H9 (cell line): ENCODE data around the gene DLG1. TPM values are rescaled to one million over a fixed set of nuclear protein-coding genes. Genes with fewer than 3 reads are reported as not detected.
A peak's percentile ranks its signal among the peaks of the same experiment; 100 is the strongest.

ENCODE experiments used
- DNase-seq: peaks from one replicate; pipeline ENCODE4 v3.0.0-alpha.2; 2017
- H2AFZ ChIP-seq: one replicate; pipeline ENCODE4 v1.6.1; 2013; ENCODE audit warnings: mild to moderate bottlenecking, low read length, control low read depth, moderate library complexity
- H2AK5ac ChIP-seq: 2 replicates; pipeline ENCODE4 v1.6.1; 2013; ENCODE audit warnings: low read length, control low read depth, mixed read lengths; ENCODE audit not compliant: insufficient read length
- H2BK120ac ChIP-seq: one replicate; pipeline ENCODE4 v1.6.1; 2013; ENCODE audit warnings: low read depth, mild to moderate bottlenecking, low read length, control low read depth, inconsistent platforms; ENCODE audit not compliant: poor library complexity, severe bottlenecking
- H2BK12ac ChIP-seq: 2 replicates; pipeline ENCODE4 v1.6.1; 2013; ENCODE audit warnings: low read length, control low read depth, mixed read lengths, low read depth; ENCODE audit not compliant: insufficient read length
- H2BK15ac ChIP-seq: 2 replicates; pipeline ENCODE4 v1.6.1; 2013; ENCODE audit warnings: low read depth, low read length, control low read depth
- H2BK20ac ChIP-seq: one replicate; pipeline ENCODE4 v1.6.1; 2013; ENCODE audit warnings: low read depth, mild to moderate bottlenecking, low read length, control low read depth, inconsistent platforms; ENCODE audit not compliant: poor library complexity, severe bottlenecking
- H2BK5ac ChIP-seq: 2 replicates; pipeline ENCODE4 v1.6.1; 2013; ENCODE audit warnings: low read length, control low read depth, mixed read lengths; ENCODE audit not compliant: insufficient read length
- H3K14ac ChIP-seq: 2 replicates; pipeline ENCODE4 v1.6.1; 2013; ENCODE audit warnings: low read length, control low read depth; ENCODE audit not compliant: insufficient read depth
- H3K18ac ChIP-seq: 2 replicates; pipeline ENCODE4 v1.6.1; 2013; ENCODE audit warnings: low read depth, mild to moderate bottlenecking, mixed read lengths, low read length, control low read depth; ENCODE audit not compliant: insufficient read length
- H3K23ac ChIP-seq: 2 replicates; pipeline ENCODE4 v1.6.1; 2013; ENCODE audit warnings: low read length, control low read depth, mixed read lengths, low read depth; ENCODE audit not compliant: insufficient read length
- H3K23me2 ChIP-seq: 2 replicates; pipeline ENCODE4 v1.6.1; 2013; ENCODE audit warnings: low read depth, mild to moderate bottlenecking, mixed read lengths, low read length, control low read depth; ENCODE audit not compliant: insufficient read length, poor library complexity, severe bottlenecking
- H3K27ac ChIP-seq: 2 replicates; pipeline ENCODE4 v1.5.1; 2013; ENCODE audit warnings: low read length, control low read depth, mixed read lengths, low read depth; ENCODE audit not compliant: insufficient read length
- H3K27me3 ChIP-seq: 2 replicates; pipeline ENCODE4 v1.6.1; 2013; ENCODE audit warnings: low read length, control low read depth, inconsistent platforms; ENCODE audit not compliant: insufficient read depth
- H3K4ac ChIP-seq: 2 replicates; pipeline ENCODE4 v1.6.1; 2013; ENCODE audit warnings: low read depth, mild to moderate bottlenecking, control low read depth, inconsistent platforms, low read length, moderate library complexity
- H3K4me1 ChIP-seq: 2 replicates; pipeline ENCODE4 v1.6.1; 2013; ENCODE audit warnings: low read length, control low read depth, inconsistent platforms; ENCODE audit not compliant: insufficient read depth
- H3K4me2 ChIP-seq: 2 replicates; pipeline ENCODE4 v1.6.1; 2013; ENCODE audit warnings: low read length, control low read depth, mixed read lengths; ENCODE audit not compliant: insufficient read length, insufficient read depth
- H3K56ac ChIP-seq: 2 replicates; pipeline ENCODE4 v1.6.1; 2013; ENCODE audit warnings: low read depth, mild to moderate bottlenecking, mixed read lengths, low read length, control low read depth; ENCODE audit not compliant: insufficient read length
- H3K79me1 ChIP-seq: 2 replicates; pipeline ENCODE4 v1.6.1; 2013; ENCODE audit warnings: low read depth, mild to moderate bottlenecking, moderate library complexity, low read length, control low read depth, inconsistent platforms; ENCODE audit not compliant: insufficient read depth, poor library complexity, severe bottlenecking
- H3K79me2 ChIP-seq: 2 replicates; pipeline ENCODE4 v1.6.1; 2013; ENCODE audit warnings: low read length, control low read depth, inconsistent platforms; ENCODE audit not compliant: insufficient read depth
- H3K9ac ChIP-seq: 2 replicates; pipeline ENCODE4 v1.6.1; 2013; ENCODE audit warnings: low read length, control low read depth, mixed read lengths; ENCODE audit not compliant: insufficient read length; ENCODE audit errors: extremely low read depth
- H3K9me3 ChIP-seq: one replicate; pipeline ENCODE4 v1.6.1; 2013; ENCODE audit warnings: low read depth, low read length, inconsistent platforms; ENCODE audit not compliant: control insufficient read depth
- H3T11ph ChIP-seq: one replicate; pipeline ENCODE4 v1.6.1; 2013; ENCODE audit warnings: mild to moderate bottlenecking, low read length, control low read depth, inconsistent platforms
- H4K20me1 ChIP-seq: one replicate; pipeline ENCODE4 v1.6.1; 2013; ENCODE audit not compliant: control insufficient read depth, insufficient read length, insufficient read depth
- H4K5ac ChIP-seq: 2 replicates; pipeline ENCODE4 v1.6.1; 2013; ENCODE audit warnings: low read depth, mild to moderate bottlenecking, mixed read lengths, low read length, control low read depth; ENCODE audit not compliant: insufficient read length
- H4K8ac ChIP-seq: replicated peaks from 2 replicates; pipeline ENCODE4 v1.6.1; 2013; ENCODE audit warnings: low read length, control low read depth, mixed read lengths, low read depth; ENCODE audit not compliant: insufficient read length
- H4K91ac ChIP-seq: 2 replicates; pipeline ENCODE4 v1.6.1; 2013; ENCODE audit warnings: low read depth, mild to moderate bottlenecking, moderate library complexity, mixed read lengths, low read length, control low read depth; ENCODE audit not compliant: insufficient read length
- H3K27ac Mint-ChIP-seq, 3 experiments: 2 replicates in 2 of 3; 3 replicates in 1 of 3; pipeline ENCODE4 v1.8.0; 2020 to 2021; ENCODE audit warnings: mixed read lengths in 3 of 3, mild to moderate bottlenecking in 1 of 3, moderate library complexity in 1 of 3
- H3K27me3 Mint-ChIP-seq: 2 replicates; pipeline ENCODE4 v1.8.0; 2021; ENCODE audit warnings: low read depth, mild to moderate bottlenecking, moderate library complexity, mixed read lengths
- H3K36me3 Mint-ChIP-seq, 3 experiments: 2 replicates in 2 of 3; 3 replicates in 1 of 3; pipeline ENCODE4 v1.8.0; 2020 to 2021; ENCODE audit warnings: low read depth in 3 of 3, mixed read lengths in 3 of 3; ENCODE audit not compliant: insufficient read depth in 1 of 3
- H3K4me1 Mint-ChIP-seq, 2 experiments: 2 replicates each; pipeline ENCODE4 v1.8.0; 2020; ENCODE audit warnings: mixed read lengths in 2 of 2
- H3K4me3 Mint-ChIP-seq, 2 experiments: 2 replicates in 1 of 2; 3 replicates in 1 of 2; pipeline ENCODE4 v1.8.0; 2020 to 2021; ENCODE audit warnings: mild to moderate bottlenecking in 2 of 2, mixed read lengths in 2 of 2, moderate library complexity in 1 of 2
- H3K9me3 Mint-ChIP-seq, 2 experiments: 2 replicates in 1 of 2; 3 replicates in 1 of 2; pipeline ENCODE4 v1.8.0; 2020; ENCODE audit warnings: mild to moderate bottlenecking in 2 of 2, mixed read lengths in 2 of 2, moderate library complexity in 1 of 2
- CTCF ChIP-seq: fragments of 200-600 bp; sonication (generic); conservative IDR thresholded peaks from 3 replicates; pipeline ENCODE4 v1.8.0; 2021; ENCODE audit warnings: antibody characterized with exemption, mild to moderate bottlenecking
- WGBS: extraction: QIAGEN DNeasy Blood & Tissue Kit; methylation state at CpG from one replicate; pipeline ENCODE4 v1.1.7; 2013; ENCODE audit warnings: missing lambda C conversion rate, low lambda C conversion rate, mixed read lengths; ENCODE audit not compliant: insufficient read length; ENCODE audit errors: extremely low coverage; 5-methylcytosine and 5-hydroxymethylcytosine counted together
- total RNA-seq: library from RNA; stranded (reverse); gene quantifications from 2 replicates; pipeline ENCODE4 v1.2.1, GENCODE V29; 2021

The DLG1 gene
- total RNA-seq, 1 experiment from 2014 or later: 84.1 TPM

DNA sequence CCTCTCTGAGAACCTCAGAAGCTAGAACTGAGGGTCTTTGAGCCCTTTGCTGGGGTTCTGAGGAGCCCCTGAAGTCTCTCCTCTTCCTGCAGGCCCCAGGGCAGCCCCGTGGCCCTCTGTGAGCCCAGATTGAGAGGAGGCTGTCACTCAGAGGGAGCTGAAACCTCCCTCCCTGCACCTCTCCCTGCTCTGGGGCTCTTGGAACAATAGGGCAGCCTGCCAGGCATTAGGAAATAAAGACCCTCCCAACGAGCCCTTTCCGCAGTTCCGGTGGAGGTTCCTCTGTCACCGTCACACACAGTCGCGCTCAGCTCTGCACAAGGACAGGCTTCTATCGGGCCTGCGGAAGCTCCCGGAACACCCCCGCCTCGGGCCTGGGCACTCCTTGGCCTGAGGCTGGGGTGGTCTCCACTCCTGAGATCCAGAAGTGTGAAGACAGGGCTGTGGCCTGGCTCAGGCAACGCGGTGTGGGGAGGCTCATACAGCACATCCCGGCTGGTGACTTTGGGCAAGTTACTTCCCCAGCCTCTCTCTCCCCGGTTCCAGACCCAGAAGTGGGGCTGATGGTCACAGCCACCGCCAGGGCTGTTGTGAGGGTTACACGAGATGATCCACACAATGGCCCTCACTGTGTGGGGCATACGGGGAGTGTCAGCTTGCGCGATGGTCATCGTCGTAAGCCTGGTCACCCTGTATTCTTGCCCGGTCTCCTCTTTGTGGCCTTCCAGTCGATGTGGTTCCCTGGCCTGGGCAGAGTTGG, 286.5 kb downstream of the DLG1 start:
- H2BK12ac ChIP-seq: no peak overlapping the region
- H3K79me2 ChIP-seq: no peaks in the 10 kb centered on the region
- no peaks in the 10 kb centered on the region for H3K36me3 Mint-ChIP-seq
- no peak overlapping the region for H2AFZ ChIP-seq
- no CpG with 5 or more reads among the region's 25 CpGs for WGBS
- H3K4ac ChIP-seq: no peak overlapping the region
- no peak overlapping the region for H3K27ac Mint-ChIP-seq
- no peak overlapping the region for H2BK120ac ChIP-seq
- no peaks in the 10 kb centered on the region for H3K27me3 ChIP-seq
- H2BK5ac ChIP-seq: no peak overlapping the region
- no peak overlapping the region for H4K91ac ChIP-seq
- H3K9ac ChIP-seq: no peak overlapping the region
- H3K23me2 ChIP-seq: no peaks in the 10 kb centered on the region
- H3K4me2 ChIP-seq: no peak overlapping the region
- no peak overlapping the region for H3T11ph ChIP-seq
- H3K4me1 ChIP-seq: no peaks in the 10 kb centered on the region
- H3K9me3 Mint-ChIP-seq: no peaks in the 10 kb centered on the region
- H3K4me3 Mint-ChIP-seq: no peak overlapping the region
- peaks cover 3% of the 10 kb centered on the region for H3K27me3 Mint-ChIP-seq
- H4K8ac ChIP-seq: no peak overlapping the region
- TF ChIP-seq CTCF: no peak
- no peaks in the 10 kb centered on the region for H4K20me1 ChIP-seq
- no peak overlapping the region for H3K23ac ChIP-seq
- H2BK15ac ChIP-seq: no peak overlapping the region
- DNase-seq: no peak
- no peak overlapping the region for H4K5ac ChIP-seq
- no peak overlapping the region for H2BK20ac ChIP-seq
- no peak overlapping the region for H3K56ac ChIP-seq
- H3K14ac ChIP-seq: 0 out of 2 replicates have a peak overlapping the region, but pooled peaks have one; percentile 7
- no peaks in the 10 kb centered on the region for H3K9me3 ChIP-seq
- peaks cover 0 to 3% of the 10 kb centered on the region in 2 experiments; a peak in 1 of 4 replicates for H3K4me1 Mint-ChIP-seq
- no peak overlapping the region for H2AK5ac ChIP-seq
- no peak overlapping the region for H3K27ac ChIP-seq
- no peaks in the 10 kb centered on the region for H3K79me1 ChIP-seq
- no peak overlapping the region for H3K18ac ChIP-seq
